Dedifferentiated amniotic fluid mesenchymal stem cell (primary cell): Measurements from ENCODE around the gene TFR2.

Experiments
- DNase-seq: peaks from one replicate; pipeline ENCODE4 v3.0.0-alpha.2; 2016; ENCODE audit errors: extremely low spot score

The TFR2 gene

DNA sequence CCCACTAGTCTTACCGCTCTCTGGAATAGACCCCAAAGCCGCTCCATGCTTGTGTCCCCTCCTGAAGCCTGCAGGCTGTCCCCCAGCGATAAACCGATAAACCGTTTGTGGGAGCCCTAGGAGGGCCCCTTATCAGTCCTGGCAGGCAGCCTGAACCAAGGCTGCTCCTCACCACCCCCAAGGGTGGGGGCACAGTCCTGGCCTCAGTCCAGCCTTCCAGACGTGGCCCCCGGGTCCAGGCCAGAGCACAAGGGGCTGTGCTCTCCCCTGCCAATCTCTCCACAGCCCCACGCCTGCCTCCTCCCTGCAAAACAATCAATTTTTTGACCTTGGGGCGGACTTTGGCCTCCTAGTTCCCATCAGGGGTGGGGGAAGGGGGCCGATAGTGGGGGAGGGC is at the start of gene TFR2:
Gene TFR2 (minus strand): TSS at position 90 of the 397 bp plus-strand sequence. CDS start 43 bp downstream, at position 47.
- DNase-seq = no peak

DNA sequence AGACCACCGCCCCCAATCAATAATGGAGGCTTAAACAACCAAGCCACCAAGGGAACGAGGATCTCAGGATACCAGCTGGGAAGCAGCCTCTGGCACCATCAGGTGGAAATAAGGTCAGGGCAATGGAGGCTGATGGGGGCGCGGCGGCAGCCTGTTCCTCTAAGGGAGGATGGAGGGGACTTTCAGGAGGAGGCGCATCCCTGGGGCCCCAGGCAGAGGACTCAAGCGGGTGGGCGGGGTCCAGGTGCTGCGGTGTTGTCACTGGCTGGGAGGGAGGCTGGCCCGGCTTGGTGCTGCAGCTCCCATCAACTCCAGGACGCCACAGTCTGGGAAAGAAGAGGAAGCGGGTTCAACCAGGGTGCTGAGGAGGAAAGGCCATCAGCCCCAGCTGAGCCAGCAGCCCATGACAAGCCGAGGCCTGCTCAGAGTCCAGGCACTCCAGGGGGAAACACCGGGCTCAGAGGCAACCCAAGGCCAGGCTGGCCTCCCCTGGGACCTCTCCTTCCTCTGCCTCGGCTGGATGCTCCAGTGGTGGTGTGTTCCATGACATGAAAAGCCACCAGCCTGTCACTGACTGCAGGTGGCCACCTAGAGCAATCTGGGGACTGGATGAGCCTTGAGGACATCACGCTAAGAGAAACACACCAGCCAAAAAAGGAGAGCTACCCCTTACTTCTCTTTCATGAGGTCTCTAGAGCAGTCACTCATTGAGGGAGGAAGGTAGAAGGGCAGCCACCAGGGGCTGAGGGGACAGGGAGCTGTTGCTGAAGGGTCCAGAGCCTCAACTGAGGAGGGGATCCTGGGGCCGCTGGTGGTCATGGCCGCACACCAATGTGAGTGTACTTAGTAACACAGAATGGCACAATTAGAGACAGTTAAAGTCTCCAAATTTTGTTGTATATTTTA is 48.1 kb upstream of the TFR2 start:
- no peak for DNase-seq

DNA sequence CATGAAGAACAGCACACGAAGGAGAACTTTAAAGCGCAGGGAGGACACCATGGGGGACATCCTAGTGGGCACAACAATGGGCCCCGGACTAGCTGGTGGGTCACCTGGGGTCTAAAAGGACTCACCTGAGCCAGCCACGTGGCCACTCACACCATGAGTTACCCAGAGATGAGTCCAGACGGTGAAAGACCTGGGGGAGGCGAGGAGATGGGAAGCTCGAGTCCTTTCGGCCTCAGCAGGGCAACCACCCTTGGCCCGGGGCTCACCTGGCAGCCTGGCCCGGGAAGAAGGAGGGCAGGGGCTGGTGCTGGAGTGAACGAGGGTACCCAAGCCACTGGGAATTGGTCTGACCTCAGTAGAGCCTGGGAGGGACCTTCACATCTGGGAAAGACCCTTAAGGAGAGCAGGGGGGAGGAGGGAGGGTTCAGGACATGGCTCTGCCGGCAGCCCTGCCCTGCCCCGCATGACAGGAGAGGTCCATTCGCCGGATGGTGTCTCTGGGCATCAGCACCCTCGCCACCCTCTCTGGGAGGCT is 47.0 kb upstream of the TFR2 start:
- DNase-seq = no peak

DNA sequence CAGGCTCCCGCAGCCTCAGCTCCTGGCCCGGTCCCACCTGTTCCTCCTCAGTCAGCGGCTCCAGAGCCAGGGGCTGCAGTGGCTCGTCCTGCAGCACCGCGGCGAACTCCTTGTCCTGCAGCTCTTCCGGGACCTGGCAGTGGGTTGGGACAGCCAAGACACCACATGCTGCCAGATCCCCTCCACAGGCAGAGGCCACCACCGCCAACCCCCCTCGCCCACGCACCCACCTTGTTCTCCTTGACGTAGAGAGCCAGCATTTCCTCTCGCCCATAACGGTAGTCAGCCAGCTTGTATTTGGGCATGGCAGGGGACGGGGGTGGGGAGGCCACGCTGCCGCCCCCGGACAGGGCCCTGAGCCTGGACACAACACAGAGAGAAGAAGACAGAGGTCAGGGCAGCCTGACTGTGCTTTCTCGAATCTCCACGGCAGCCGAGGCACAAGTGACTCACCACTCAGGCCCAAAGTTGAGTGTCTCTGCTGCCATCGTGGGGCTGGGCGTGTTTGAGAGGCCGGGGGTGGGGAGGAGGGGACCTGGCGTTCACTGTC is 46.5 kb upstream of the TFR2 start:
- DNase-seq = no peak

DNA sequence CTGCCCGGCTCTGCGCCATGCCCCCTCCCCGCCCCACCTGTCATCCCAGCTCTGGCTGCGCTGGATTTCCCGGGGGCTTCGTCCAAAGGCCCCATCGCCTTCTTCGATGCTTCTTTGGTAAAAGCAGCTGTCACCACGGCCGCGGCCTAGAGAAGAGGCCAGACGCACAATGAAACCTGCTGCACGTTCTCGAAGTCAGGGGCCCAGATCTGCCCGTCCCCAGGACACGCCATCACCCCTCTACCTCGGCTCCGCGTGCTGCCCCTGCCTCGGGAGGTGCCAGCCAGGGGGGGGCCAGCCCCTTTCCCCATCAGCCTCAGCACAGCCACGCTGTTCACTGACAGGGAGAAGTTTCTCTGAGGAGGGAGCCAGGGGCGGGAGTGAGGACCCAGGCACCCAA is 45.9 kb upstream of the TFR2 start:
- no peak for DNase-seq

DNA sequence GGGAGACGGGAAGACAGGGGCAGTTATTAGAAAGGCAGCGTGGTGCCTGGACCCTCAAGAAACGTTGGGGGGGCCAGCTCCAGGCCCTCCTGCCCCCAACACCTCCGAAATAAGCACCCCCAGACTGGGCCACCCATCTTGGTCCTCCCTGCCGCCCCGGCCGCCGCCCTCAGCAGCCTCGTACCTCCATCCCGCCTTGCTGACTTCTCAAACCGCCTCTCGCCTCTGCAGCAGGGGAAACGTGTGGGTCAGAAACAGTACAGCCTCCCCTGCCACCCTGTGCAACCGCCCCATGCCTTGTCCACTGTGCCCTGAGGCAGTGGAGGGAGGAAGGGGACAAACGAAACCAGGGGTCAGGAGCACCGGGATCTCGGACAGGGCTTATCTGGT is 45.5 kb upstream of the TFR2 start:
- no peak for DNase-seq

DNA sequence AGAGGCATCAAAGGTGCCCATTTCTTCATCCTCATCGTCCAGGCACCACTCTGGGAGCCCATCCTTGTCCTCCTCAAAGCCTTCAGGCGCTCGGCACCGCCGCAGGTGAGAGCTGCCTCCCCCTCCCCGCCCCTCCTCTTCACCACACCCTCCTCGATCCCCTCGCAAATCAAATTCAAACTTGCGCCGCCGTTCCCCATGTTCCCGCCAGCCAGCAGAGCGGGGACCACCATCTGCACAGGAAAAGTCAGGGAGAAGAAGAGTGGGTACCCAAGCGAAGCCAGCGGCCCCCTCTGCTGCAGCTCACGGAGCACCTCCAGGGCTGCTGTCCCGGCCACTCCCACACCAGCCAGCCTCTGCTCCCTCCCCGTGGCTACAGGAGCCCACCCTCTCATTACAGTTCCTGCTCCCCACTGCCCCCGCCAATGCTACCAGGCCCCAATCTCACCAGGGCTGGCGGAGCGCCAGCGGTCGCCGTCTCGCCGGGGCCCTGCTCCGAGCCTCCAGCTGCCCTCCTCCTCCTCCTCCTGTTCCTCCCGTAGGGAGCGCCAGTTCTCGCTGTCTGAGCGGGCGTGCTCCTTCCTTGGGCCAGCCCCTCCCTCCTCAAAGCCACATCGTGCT is 45.0 kb upstream of the TFR2 start:
- DNase-seq = no peak

DNA sequence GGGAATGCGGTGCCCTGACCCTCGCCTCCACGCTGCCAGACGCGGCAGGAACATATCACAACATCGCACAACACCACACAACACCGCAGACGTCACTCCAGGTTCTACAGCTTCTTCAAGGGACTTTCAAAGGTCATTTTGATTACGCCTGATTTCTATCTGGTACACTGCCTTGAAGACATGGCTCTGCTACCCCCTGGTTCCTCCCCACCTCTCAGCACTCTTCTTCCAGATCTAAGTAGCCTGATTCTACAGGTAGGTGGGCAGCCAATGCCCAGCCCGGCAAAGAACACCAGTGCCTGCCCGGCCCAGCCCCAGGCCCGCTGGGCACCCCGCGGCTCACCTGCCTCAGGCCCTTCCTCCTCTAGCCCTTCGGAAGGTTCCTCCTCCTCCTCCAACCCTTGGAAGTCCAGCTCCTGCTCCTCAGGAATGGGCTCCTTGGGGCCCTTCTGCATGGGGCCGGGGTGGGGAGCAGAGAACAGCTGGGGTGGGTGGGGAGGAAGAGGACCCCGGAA is 44.3 kb upstream of the TFR2 start:
- DNase-seq = no peak

DNA sequence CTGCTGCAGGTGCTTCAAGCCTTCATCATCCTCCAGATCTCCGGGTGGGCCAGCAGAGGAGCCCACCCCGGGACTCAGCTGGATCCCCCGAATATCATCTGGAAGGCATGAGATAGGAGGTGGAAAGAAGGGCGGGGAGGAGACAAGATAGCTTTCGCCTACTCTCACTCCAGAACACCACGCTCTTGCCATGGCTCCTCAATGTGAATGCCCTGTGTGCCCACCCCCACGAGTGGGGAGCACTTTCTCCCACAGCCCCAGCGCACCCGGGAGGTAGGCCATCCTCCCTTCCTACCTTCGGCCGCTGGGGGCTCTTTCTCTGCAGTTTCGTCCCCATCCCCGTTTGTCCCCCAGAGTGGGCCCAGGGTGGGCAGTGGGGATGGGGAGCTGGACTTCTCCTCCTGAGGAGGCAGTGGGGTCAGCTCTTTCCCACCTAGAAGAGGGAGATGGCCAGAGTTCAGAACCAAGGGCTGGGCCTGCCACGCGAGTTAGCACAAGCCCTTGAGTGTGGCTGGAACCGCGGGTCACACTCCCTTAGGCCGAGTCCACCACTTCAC is 43.8 kb upstream of the TFR2 start:
- DNase-seq = no peak

DNA sequence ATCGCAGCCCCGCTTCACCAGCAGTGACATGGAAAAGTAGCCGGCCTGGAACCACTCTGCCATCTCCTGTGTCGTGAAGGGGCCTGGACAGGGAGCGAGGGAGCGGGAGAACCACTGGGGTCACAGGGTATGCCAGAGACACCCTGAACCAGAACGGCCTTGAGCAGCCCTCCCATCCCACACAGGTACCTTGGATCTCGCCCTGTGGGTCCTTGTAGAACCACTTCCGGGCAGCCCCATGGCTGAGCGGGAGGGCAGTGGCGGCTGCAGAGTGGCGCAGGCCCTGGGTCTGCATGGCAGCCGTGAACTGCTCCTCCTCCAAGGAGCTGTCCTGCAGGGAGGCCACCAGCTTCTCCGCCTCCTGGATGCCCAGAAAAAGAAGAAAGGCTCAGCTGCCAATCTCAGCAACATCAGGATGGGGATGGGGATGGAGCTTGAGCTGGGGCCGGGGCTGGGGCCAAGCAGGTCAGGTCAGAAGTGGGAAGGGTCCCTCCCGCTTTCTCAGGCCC is 43.2 kb upstream of the TFR2 start:
- no peak for DNase-seq

DNA sequence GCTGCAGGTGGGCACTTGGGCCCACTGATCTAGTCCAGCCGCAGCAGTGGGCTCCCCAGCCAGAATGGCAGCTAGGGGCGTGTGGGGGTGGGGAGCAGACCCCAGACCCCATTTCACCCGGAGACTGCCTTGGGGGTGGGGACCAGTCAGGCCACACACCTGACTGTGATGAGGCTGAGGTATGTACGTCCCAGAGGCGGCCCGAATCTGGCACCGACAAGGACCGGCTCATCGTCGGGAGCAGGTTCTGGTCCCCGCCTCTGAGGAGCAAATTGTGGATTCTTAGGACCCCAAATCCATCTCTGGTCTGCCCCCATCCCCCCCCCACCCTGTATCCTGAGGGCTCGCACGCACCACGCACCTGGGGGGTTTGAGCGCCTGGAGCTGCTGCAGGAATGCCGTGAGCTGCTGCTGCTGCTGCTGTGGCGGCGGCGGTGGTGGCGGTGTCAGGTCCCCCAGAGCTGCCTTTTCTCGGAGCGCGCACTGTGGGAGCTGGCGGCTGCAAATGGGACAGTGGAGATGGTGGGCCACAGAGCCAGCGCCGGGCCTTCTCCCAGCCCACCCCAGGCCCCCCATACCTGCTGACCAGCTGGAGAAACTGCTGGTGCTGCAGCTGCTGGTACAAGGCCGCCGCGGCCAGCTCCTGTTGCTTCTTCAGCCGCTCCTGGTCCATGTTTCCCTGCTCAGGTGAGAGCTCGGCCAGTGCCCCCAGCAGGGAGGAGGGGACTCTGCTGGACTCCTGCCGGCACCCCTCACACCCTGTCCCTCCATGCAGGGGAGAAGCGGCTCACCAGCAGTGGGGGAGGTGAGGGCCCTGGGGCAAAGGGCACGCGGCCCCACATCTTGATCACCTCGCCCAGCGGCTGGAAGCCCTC is 42.5 kb upstream of the TFR2 start:
- no peak for DNase-seq

DNA sequence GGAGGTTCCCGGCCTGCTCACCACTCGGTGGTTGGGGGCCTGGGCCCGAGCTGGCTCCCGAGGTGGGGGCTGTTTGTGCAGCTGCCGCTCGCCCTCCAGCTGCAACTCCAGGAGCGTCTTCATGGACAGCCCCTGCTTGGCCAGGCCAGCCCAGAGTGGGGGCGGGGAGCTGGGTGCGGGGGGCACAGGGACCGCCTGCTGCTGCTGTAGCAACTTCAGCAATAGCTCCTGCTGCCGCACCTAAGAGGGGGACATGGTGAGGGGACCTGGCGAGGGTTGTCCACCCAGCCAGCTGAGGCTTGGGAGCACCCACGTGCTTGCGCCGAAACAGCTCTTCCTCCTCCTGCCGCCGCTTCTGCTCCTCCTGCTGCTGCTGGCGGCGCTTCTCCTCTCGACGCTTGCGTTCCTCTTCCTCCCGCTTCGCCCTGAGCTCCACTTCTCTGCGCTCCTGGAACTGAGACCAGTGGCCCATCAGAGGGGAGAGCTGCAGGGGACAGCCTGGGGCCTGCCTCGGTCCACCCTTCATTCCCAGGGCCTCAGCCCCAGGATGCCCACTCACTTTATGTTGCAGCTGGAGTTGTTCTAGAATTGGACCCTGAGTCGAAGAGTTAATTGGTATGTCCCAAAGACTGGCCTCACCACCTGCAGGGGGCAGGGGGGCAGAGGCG is 41.8 kb upstream of the TFR2 start:
- DNase-seq = no peak

DNA sequence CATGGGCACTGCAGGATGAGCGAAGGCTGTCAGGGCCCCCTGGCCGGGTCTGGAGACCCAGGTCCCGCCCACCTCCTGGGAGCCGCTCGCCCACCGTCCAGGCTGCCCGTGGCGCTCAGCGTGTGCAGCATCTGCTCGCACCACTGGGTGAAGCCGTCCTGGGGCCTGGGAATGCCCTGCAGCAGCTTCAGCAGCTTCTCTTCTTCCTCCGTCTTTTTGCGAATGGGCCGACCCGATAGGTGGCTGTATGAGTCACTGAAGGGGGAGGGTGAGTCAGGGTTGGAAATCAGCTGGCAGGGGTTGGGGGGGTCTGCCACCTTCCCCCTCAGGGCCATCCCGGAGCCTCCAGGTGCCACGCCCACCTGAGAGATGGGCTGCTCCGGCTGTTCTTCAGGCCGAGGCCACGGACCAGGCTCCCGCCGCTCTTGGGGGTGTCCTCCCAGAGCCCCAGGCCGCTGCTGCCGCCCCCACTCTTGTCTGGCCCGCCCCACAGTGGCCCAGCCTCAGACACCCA is 40.9 kb upstream of the TFR2 start:
- no peak for DNase-seq

DNA sequence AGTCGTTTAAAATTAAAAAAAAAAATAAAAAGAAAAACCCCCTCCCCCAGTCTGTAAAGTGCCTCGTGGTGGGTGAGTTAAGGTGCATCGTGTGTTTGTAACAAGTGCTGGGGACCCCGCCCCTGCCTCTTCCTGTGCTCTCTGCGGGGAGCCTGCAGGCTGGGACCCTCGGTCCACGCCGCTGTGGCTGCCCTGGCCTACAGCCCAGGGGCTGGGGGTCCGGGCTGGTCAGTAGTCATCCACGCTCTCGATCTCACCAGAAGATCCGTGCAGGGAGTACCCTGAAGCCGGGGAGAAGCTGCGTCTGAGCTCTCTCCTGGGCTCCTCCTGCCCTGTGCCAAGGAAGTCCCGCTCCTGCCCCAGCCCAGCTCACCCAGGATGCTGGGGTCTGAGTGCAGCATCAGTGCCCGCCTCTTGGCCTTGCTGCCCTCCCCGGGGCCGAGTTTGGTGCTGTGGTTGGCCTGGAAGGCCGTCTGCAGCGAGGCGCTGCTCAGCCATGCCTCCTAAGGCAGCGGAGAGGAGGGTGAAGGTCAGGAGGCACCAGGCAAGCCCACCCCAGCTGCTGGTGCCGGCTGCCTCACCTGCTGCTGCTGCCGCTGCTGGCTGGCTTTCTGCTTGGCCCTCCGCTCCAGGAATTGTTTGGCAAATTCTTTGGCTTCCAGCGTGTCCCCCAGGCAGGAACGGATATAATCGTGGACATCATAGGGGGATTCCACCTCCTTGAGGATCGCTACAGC is 40.3 kb upstream of the TFR2 start:
- no peak for DNase-seq

DNA sequence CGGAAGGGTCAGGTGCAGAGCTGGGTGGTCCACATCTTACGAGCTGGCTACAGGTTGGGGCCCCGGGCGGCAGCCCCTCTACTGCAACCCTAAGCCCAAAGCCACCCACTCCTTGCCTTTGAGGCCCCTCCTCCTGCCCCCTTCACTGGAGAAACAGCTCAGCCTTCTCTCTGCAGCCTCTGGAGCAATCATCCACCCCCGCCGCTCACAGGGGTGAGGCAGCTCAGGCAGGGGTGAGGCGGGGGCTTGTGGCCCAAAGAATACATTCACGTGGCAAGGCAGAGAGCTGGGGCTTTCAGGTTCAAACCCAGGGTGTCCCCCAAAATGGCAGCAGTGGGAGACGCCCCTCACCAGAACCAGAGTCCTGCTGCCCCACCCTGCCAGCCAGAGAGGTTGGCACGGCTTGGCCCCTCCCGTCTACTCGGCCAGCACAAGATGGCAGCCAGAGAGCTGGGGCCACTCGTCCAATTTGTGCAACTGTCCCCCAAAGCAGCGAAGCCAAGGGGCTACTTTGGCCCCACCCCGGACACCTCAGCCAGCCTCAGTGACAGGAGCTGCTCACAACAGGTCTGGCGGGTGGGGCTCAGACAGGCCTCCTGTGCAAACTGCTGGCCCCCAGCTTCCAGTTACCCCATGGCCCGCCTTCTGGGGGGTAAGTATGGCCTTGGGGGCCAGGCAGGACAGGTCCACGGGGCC is 39.4 kb upstream of the TFR2 start:
- no peak for DNase-seq

DNA sequence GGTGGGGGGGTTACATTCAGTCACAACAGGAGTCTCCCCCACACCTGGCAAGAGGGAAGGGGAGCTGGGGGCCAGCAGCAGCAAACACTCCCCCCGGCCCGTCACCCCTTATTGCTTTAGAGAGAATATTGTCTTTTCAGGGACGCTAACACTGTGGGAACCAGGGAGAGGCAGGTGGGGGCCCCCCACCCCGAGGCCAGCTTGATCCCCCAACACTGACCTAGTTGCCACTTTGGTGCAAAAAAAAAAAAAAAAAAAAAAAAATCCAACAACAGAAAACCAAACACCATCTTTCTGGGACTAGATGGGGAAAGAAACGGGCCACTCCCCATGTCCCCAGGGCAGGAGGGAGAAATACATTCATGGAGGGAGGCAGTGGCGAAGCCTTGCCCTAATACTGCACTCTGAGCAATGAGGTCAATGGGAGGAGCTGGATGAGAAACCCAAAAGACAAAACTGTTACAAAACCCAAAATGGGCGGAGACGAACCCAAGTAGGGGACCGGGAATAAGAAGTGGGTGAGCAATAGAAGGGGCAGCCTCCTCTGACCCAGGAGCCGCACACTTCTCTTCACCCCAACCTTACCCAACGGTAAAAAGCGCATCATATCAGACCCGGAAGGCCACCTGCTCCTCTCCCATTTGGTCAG is 38.7 kb upstream of the TFR2 start:
- no peak for DNase-seq

DNA sequence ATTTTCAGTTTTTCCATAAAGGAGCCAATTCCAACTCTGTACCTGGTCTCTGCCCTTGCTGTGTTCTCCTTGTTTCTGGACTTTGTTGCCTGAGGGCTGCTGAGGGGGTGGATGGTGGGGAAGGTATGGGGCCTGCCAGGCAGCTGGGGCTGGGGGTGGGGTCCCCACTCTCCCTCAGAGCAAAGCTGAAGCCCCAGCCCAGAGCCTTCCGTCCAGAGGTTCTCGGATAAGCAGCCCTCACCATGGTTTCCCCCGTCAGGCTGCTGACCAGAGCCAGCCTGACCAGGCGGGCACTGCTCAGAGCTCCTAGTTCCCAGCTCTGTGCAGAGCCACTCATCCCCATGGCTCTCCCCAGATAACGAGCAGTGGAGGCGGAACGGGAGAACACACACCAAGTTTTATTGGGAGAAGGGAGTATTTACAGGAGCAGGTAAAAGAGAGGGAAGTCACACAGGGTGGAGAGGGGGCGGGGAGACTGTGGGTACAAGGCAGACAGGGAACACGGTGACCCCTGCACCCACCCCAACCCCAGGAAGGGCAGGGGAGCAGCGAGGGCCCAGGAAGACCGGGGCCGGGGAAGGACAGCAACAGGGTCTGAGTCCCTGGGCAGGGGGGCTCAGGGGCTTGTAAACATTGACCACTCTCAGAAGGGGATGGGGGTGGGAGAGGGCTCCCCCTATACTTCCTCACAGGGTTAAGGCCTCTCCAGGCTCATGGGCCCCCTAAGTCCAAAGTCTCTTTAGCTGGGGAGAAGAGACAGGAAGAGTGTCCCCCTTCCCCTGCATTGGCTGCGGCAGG is 38.0 kb upstream of the TFR2 start:
- no peak for DNase-seq
